DND-41 (cell line): ENCODE results near the gene KLHL42.

ENCODE experiments used
- CTCF ChIP-seq: IDR thresholded peaks from 2 replicates; pipeline ENCODE4 v1.5.1; 2012; ENCODE audit warnings: borderline replicate concordance, low read length, moderate library complexity, mild to moderate bottlenecking; ENCODE audit not compliant: poor library complexity, severe bottlenecking; ENCODE audit errors: extremely low read depth
- EZH2 ChIP-seq: IDR thresholded peaks from 3 replicates; pipeline ENCODE4 v1.6.1; 2012; ENCODE audit warnings: borderline replicate concordance, low read depth, mild to moderate bottlenecking, moderate library complexity, low read length, inconsistent platforms; ENCODE audit not compliant: severe bottlenecking

GRCh38 chr12:27840229-27840999 lies 60.4 kb downstream of the KLHL42 start:
- peak; percentile 32 for TF ChIP-seq CTCF
- TF ChIP-seq EZH2, result no peak
